GM20431 (cell line): ENCODE data around the gene GRPR.
"Not testable (repeated sequence)": the region's sequence is repeated elsewhere in the genome, so short reads cannot be mapped to it uniquely, and the experiment has no call there.

Experiments
- in situ Hi-C: fragments of 300-500 bp; cut with MseI, MboI; formaldehyde crosslinking; loops from one replicate; pipeline ENCODE4 v1.15.0; 2020; ENCODE audit warnings: low sequenced_read_pairs; ENCODE audit not compliant: unreplicated experiment

The GRPR gene

GRCh38 chrX:16171944-16172343, 48.6 kb downstream of the GRPR start:
- in situ Hi-C loops = no loop called here

- in situ Hi-C loops = no loop called here
Measured at GRCh38 chrX:16172391-16172790, 49.0 kb downstream of the GRPR start.

DNA sequence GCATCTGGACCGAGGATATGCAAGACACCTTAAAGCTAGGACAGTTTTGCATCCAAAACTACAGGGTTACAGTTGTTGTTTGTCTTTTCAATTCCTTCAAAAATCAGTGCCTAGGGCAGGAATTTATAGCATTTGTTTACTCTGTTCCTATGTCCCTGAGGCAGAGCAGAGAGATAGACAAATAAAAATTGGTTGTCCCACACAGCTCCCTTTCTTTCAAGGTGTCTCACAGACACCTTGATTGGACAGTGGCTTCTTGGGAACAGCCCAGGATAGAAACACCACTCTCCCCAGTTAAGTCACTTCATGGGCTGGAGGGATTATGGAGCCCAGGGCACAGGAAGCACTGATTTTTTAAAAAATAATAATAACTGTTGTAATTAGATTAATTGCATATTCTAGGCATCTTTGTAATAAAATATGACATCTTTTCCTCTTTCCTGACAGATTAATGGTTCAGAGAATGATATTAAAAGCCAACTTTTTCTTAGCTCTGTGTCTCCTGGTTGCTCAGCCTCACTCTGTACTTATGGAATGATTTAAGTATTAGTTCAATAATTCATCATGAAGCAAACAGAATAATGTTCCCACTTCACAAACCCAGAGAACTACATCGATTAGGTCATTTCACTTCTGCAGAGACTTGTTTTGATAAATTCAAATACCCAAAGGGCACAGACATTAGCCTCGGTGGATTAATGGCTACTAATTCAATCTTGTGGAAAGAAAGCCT, 52.1 kb downstream of the GRPR start:
- in situ Hi-C loops = no loop called here

DNA sequence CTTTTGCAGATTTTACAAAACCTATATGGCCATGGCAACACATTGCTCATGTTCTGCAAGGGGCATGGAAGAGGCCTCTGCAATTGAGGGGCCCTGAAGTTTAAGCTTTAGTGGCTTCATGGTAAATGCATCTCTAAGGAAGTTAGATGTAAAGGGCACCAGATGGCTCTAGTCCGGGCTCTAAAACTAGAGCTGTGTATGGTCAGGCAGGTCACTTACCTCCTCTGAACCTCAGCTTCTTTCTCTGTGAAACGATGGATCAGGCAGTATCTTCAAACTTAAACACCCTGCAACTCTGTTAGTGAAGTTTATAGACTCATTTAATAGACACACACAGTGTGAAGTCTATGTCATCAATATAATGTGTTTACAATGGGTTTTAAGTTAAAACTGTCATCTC, 53.9 kb downstream of the GRPR start:
- in situ Hi-C loops = no loop called here

DNA sequence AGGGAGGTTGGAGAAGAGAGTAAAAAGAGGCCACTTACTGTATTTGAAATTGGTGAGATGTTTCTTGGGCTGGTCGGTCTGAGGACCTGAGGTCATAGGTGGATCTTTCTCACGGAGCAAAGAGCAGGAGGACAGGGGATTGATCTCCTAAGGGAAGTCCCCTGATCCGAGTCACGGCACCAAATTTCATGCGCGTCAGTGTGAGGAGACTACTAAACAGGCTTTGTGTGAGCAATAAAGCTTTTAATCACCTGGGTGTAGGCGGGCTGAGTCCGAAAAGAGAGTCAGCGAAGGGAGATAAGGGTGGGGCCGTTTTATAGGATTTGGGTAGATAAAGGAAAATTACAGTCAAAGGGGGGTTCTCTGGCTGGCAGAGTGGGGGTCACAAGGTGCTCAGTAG, 60.5 kb downstream of the GRPR start:
- in situ Hi-C loops = not testable (repeated sequence)

GRCh38 chrX:16185725-16186136, 62.4 kb downstream of the GRPR start:
- in situ Hi-C loops = no loop called here

GRCh38 chrX:16186380-16187007, 63.1 kb downstream of the GRPR start:
- in situ Hi-C loops = no loop called here

GRCh38 chrX:16187024-16187760, 63.8 kb downstream of the GRPR start:
- in situ Hi-C loops = no loop called here

- in situ Hi-C loops = no loop called here
Measured at GRCh38 chrX:16188687-16189086, 65.3 kb downstream of the GRPR start.

DNA sequence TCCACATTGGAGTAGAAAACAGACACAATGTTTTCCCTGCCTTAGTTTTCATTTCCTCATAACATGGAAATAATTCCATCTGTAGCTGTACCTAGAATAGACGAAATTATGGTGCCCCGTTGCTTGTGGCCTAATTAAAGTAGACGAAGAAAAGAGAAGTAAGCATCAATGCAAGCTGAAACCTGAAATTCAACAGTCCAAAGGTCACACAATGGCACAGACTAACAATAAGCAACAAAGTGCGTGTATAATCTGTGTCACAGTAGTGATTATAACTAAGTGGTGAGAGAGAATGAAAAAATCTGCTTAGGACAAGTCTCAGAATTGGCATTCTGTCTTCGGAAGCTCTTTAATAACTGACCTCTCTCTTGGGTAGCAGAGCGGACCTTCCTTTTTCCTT, 68.2 kb downstream of the GRPR start:
- in situ Hi-C loops = no loop called here

- in situ Hi-C loops = no loop called here
Measured at GRCh38 chrX:16196829-16197228, 73.5 kb downstream of the GRPR start.

DNA sequence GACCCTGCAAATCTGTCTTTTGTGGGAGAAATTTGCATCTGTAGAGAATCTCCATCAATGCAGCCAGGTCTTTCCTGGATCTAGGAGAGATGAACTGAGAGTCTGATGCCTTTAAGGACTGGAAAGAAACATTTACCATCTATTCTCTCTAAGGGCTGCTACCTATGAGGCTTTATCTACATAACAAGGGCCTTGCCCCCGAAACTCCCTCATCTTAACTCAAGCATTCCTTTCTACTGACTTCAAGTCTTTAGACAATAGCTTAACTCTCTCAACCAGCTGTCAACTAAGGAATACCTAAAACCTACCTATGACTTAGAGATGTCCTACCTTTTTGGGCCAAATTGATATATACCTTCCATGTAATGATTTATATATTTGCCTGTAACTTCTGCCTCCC, 76.0 kb downstream of the GRPR start:
- in situ Hi-C loops = no loop called here

GRCh38 chrX:16202943-16203342, 79.6 kb downstream of the GRPR start:
- in situ Hi-C loops = no loop called here
